GM23248 (cell line): ENCODE measurements around the gene TFB2M.

Experiments used
- EZH2 ChIP-seq: fragments of 200-600 bp; sonication (generic); IDR thresholded peaks from 2 replicates; pipeline ENCODE4 v1.6.1; 2018; ENCODE audit warnings: antibody characterized with exemption, mild to moderate bottlenecking; ENCODE audit not compliant: insufficient read depth, poor library complexity, severe bottlenecking
- EZH2phosphoT487 ChIP-seq: fragments of 200-600 bp; sonication (generic); IDR thresholded peaks from 2 replicates; pipeline ENCODE4 v1.6.1; 2018; ENCODE audit warnings: antibody characterized with exemption, moderate library complexity, mild to moderate bottlenecking, low read depth; ENCODE audit not compliant: insufficient read depth

GRCh38 chr1:246492611-246493245, 73.3 kb downstream of the TFB2M start:
- TF ChIP-seq EZH2 (no peak), EZH2phosphoT487 (no peak)
